ENCODE data around the gene CLN6.
A peak's percentile ranks its signal among the peaks of the same experiment; 100 is the strongest.
"Not testable (repeated sequence)": the region's sequence is repeated elsewhere in the genome, so short reads cannot be mapped to it uniquely, and the experiment has no call there.

The CLN6 gene

GRCh38 chr15:68186671-68187397 lies 42.7 kb downstream of the CLN6 start:
- DNase-seq, result no peak

DNA sequence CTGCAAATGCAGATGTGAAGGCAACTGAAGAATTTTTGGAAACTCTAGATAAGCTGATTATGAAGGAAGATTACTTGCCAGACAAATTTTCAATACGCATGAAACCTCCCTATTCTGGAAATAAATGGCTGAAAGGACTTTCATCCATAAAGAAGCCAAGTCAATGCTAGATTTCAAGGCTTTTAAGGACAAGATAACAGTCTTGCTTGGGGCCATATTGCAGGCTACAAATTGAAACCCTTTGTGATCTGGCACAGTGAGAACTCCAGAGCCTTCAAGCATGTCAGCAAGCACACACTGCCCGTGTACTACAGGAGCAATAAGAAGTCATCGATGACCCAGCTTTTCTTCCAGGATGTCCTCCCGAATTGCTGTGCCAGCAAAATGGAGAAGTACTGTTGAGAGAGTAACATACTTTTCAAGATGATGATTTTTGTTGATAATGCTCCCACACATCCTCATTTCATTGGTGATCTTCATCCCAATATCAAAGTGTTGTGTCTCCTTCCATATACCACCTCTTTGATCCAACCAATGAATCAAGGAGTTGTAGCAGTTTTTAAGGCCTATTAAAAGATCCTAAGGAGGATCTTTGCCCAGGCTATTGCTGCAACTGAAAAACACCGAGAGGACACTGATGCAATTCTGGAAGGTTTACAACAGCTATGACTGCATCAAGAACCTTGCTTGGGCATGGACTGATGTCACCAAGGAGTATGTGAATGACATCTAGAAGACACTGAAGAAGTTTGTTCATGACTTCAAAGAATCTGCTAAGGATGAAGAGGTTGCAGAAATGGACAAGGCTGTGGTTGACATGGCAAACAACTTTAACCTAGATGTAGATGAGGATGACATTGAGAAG lies 44.7 kb downstream of the CLN6 start:
- DNase-seq, result peak; percentile 86

- peak; percentile 17 for DNase-seq
Measured at GRCh38 chr15:68183616-68184315, 45.8 kb downstream of the CLN6 start.

DNA sequence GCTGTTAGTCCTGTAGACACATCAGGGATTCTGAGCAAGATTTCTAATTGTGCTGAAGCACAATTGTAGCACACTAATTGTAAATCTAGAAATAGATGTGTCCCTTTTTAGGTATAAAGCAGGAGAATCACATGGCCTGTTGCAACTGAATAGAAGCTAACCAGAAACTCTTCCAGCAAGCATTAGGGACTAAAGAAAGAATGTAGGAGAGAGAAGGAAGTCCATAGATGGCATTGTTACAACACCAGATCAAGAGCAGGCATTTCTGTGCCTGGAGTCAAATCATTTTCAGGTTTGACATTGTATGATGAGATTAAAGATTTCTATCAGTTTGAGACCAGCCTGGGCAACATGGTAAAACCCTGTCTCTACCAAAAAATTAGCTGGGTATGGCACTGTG lies 51.8 kb downstream of the CLN6 start:
- no peak for DNase-seq

DNA sequence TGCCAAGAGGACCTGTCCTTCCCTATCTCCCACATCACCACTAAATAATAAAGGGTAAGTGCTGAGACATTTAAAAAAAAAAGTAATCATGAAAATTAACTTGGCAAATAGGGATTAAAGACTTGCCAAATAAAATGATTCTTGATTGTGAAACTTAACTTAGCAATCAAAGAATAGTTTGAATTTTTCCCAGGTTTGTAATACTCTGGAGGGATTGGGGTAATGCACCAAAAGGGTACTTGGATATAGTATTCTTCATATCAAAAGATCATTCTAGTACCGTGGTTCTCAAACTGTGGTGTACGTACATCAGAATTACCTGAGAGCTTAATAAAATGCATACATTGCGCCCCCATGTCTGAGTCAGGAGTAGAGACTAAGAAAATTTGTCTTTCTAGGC lies 52.9 kb downstream of the CLN6 start:
- no peak for DNase-seq

DNA sequence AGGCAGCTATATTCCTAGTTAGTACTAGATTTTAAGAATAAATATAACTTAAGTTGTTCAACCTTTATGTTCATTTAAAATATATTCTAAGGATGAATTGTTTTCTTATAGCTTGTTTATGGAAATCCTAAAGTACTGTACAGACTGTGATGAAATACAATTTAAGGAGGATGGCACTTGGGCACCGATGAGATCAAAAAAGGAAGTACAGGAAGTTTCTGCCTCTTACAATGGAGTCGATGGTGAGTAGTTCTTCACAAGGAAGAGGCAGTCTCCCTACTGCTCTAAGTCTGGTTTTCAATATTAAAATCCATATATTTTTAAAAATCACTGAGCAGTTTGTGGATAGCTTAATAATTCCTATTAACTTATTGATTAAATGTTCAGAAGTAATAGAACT lies 54.0 kb downstream of the CLN6 start:
- peak; percentile 63 for DNase-seq

- DNase-seq, result no peak
Measured at GRCh38 chr15:68173119-68173518, 56.4 kb downstream of the CLN6 start.

GRCh38 chr15:68172037-68172436 lies 57.5 kb downstream of the CLN6 start:
- not testable (repeated sequence) for DNase-seq

GRCh38 chr15:68166847-68167246 lies 62.7 kb downstream of the CLN6 start:
- DNase-seq, result no peak

DNA sequence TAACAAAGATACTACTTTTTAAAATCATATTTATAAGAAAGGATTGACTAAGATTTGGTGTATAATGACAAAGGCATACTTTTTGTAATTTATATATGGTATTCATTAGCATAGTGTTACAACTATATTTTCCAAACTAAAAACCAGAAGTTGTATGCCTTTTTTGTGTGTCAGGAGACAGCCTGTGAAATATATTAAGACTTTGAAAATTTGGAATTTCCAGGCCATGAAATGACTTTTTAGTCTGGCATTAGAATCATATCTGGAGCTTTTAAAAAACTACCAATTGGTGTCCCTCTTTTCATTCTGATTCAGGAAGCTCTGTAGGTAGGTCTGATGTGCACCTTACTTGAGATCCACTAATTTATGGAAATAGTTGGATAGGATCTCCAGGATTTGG lies 66.3 kb downstream of the CLN6 start:
- peak; percentile 26 for DNase-seq

GRCh38 chr15:68158046-68158628 lies 71.4 kb downstream of the CLN6 start:
- DNase-seq, result no peak

DNA sequence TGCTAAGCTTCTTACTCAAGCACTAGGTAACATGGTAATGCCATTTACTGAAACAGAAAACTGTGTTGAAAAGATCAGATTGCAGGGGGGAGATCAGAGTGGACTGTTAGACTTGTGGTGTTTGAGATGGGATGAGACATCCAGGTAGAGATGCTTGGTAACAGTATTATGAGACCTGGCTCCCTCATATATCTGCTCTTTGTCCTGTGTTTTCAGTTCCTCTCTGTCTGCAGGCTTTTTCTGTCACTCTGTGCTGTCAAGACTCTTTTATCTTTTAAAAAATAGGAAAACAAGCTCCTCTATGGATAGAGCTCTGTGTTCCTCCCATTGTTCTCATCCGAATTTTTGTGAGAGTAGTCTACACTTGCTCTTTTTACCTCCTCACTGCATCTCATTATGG lies 72.5 kb downstream of the CLN6 start:
- DNase-seq, result no peak
